CD4-positive, alpha-beta T cell treated with Interleukin-15 for 1 hour (primary cell): Measurements from ENCODE around the gene GEMIN2.
"Not testable (repeated sequence)": the region's sequence is repeated elsewhere in the genome, so short reads cannot be mapped to it uniquely, and the experiment has no call there.

ENCODE experiments used
- DNase-seq: peaks from one replicate; pipeline ENCODE4 v3.0.0-alpha.2; 2020

Gene GEMIN2

GRCh38 chr14:39114073-39114838 lies at the start of gene GEMIN2:
Gene GEMIN2 (plus strand): TSS chr14:39114323. CDS start chr14:39114339, 16 bp downstream.
- DNase-seq = peak; percentile 95

- DNase-seq = not testable (repeated sequence)
These were observed 44.8 kb upstream of the GEMIN2 start for GRCh38 chr14:39069169-39069805.

GRCh38 chr14:39069923-39070322 lies 44.2 kb upstream of the GEMIN2 start:
- no peak for DNase-seq

- no peak for DNase-seq
These were observed 43.0 kb upstream of the GEMIN2 start for GRCh38 chr14:39071096-39071495.

- no peak for DNase-seq
These were observed 33.2 kb upstream of the GEMIN2 start for GRCh38 chr14:39080886-39081285.

GRCh38 chr14:39083127-39083526 lies 31.0 kb upstream of the GEMIN2 start:
- DNase-seq = no peak

- DNase-seq = no peak
These were observed 28.2 kb upstream of the GEMIN2 start for GRCh38 chr14:39085933-39086332.

- no peak for DNase-seq
These were observed 26.6 kb upstream of the GEMIN2 start for GRCh38 chr14:39087493-39087892.

- no peak for DNase-seq
These were observed 23.5 kb upstream of the GEMIN2 start for GRCh38 chr14:39090548-39091111.

- no peak for DNase-seq
These were observed 22.4 kb upstream of the GEMIN2 start for GRCh38 chr14:39091716-39092115.

- DNase-seq = no peak
These were observed 19.6 kb upstream of the GEMIN2 start for GRCh38 chr14:39094515-39094914.

- no peak for DNase-seq
These were observed 17.0 kb upstream of the GEMIN2 start for GRCh38 chr14:39097159-39097558.

GRCh38 chr14:39099215-39099614 lies 14.9 kb upstream of the GEMIN2 start:
- DNase-seq = not testable (repeated sequence)

- DNase-seq = no peak
These were observed 14.4 kb upstream of the GEMIN2 start for GRCh38 chr14:39099748-39100147.

GRCh38 chr14:39102265-39102968 lies 11.7 kb upstream of the GEMIN2 start:
- DNase-seq = no peak

GRCh38 chr14:39102969-39103957 lies 10.9 kb upstream of the GEMIN2 start, which contains the start of gene SEC23A:
Gene SEC23A (minus strand): TSS chr14:39103235. CDS start chr14:39096118, 7,117 bp downstream.
- peak; percentile 88 for DNase-seq

- not testable (repeated sequence) for DNase-seq
These were observed 9.9 kb upstream of the GEMIN2 start for GRCh38 chr14:39104078-39104801.

- DNase-seq = no peak
These were observed 6.5 kb upstream of the GEMIN2 start for GRCh38 chr14:39107591-39107996.

GRCh38 chr14:39108791-39109190 lies 5.3 kb upstream of the GEMIN2 start:
- no peak for DNase-seq

- no peak for DNase-seq
These were observed 4.0 kb upstream of the GEMIN2 start for GRCh38 chr14:39109893-39110715.
